Measurements from ENCODE around the gene ADAM33. TPM values are rescaled to one million over a fixed set of nuclear protein-coding genes. Genes with fewer than 3 reads are reported as not detected.

The ADAM33 gene
- polyA plus RNA-seq, 2 of the 4 experiments (the other 2 are of a cell fraction): 0.08 to 0.14 TPM

DNA sequence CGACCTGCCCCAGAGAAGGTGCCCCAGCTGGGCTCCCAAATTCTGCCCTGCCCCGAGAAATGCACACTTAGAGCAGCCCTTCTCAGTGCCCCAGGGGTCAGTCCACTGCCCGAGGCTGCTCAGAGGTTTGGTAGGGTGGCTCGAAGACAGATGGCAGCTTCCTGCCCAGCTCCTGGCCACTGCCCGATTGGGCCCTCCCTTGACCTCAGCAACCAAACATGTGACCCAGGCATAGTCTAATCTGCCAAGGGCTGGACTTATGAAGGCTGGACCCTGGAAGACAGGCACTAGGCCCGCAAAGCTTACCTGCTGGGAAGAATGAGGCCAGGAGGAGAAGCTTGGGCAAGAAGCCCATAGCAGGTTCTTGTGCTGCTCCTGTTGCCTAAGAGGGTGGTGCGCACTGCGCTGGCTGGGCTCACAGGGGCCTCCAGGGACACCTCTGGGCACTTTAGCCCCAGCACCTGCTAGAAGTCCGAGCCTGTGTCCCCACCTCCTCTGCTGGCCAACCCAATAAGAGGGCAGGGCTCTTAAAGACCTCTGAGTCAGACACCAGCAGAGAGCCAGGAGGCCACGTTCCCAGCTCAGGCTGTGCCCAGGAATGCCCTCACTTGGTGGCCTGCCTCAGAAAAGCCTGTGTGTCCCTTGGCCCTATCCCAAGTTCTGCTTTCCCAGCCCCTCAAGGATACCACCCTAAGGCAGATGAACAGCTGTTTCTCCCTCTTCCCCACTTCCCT, 25.1 kb upstream of the ADAM33 start:
- Histone ChIP-seq H3K27ac (no peak overlapping the region), H3K4me1 (no peaks in the 10 kb centered on the region), H3K4me2 (no peak overlapping the region), H3K9me3 (no peaks in the 10 kb centered on the region), H3K4me3 (no peak overlapping the region)
- CTCF ChIA-PET: interaction anchor here (0.6 to 72.1 kb wide), 5 partner anchors 28 to 186 kb away, joined by 3 to 2233 read pairs (median 3); partner anchors contain the start of genes ADAM33, ADISSP, GFRA4 and HSPA12B
- POLR2A ChIA-PET: no interaction called here
- WGBS (ENCODE audit: missing lambda C conversion rate): 53% methylated on average over 7 of the region's 10 CpGs
- TF ChIP-seq RNF2 (IDR thresholded peaks at IDR 0.05; ENCODE audit: borderline replicate concordance, low read depth) (no peak), RAD21 (conservative IDR thresholded peaks at IDR 0.05 in 1 of 2, IDR thresholded peaks at IDR 0.05 in 1 of 2) (no peak), HEYL (CRISPR knock-in tag; IDR thresholded peaks at IDR 0.05) (no peak), KDM1A (IDR thresholded peaks at IDR 0.05; ENCODE audit: low read depth) (no peak), HOXB5 (CRISPR knock-in tag; IDR thresholded peaks at IDR 0.05) (no peak), POLR2A (IDR thresholded peaks at IDR 0.05; ENCODE audit: low read length) (no peak), JUNB (IDR thresholded peaks at IDR 0.05) (no peak), ESRRA (IDR thresholded peaks at IDR 0.05; ENCODE audit: borderline replicate concordance, low read length) (no peak), ZNF302 (CRISPR knock-in tag; IDR thresholded peaks at IDR 0.05) (no peak), POLR2AphosphoS2 (conservative IDR thresholded peaks at IDR 0.05; ENCODE audit: low read length) (no peak), MYC (IDR thresholded peaks at IDR 0.05; ENCODE audit: borderline replicate concordance, low read length) (no peak)
- TF ChIP-seq, protein P1, sequence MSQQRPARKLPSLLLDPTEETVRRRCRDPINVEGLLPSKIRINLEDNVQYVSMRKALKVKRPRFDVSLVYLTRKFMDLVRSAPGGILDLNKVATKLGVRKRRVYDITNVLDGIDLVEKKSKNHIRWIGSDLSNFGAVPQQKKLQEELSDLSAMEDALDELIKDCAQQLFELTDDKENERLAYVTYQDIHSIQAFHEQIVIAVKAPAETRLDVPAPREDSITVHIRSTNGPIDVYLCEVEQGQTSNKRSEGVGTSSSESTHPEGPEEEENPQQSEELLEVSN (IDR thresholded peaks at IDR 0.05; ENCODE audit: borderline replicate concordance, low read depth): no peak
- TF ChIP-seq, protein P2, sequence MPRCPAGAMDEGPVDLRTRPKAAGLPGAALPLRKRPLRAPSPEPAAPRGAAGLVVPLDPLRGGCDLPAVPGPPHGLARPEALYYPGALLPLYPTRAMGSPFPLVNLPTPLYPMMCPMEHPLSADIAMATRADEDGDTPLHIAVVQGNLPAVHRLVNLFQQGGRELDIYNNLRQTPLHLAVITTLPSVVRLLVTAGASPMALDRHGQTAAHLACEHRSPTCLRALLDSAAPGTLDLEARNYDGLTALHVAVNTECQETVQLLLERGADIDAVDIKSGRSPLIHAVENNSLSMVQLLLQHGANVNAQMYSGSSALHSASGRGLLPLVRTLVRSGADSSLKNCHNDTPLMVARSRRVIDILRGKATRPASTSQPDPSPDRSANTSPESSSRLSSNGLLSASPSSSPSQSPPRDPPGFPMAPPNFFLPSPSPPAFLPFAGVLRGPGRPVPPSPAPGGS (IDR thresholded peaks at IDR 0.05): no peak
- TF ChIP-seq, protein P3, sequence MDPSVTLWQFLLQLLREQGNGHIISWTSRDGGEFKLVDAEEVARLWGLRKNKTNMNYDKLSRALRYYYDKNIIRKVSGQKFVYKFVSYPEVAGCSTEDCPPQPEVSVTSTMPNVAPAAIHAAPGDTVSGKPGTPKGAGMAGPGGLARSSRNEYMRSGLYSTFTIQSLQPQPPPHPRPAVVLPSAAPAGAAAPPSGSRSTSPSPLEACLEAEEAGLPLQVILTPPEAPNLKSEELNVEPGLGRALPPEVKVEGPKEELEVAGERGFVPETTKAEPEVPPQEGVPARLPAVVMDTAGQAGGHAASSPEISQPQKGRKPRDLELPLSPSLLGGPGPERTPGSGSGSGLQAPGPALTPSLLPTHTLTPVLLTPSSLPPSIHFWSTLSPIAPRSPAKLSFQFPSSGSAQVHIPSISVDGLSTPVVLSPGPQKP (IDR thresholded peaks at IDR 0.05; ENCODE audit: low read depth, low read length): no peak
- TF ChIP-seq, protein P4, sequence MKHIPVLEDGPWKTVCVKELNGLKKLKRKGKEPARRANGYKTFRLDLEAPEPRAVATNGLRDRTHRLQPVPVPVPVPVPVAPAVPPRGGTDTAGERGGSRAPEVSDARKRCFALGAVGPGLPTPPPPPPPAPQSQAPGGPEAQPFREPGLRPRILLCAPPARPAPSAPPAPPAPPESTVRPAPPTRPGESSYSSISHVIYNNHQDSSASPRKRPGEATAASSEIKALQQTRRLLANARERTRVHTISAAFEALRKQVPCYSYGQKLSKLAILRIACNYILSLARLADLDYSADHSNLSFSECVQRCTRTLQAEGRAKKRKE (CRISPR knock-in tag; IDR thresholded peaks at IDR 0.05; ENCODE audit: low read depth): no peak
- DNase-seq (ENCODE audit: low read depth in 1 of 2, low spot score in 1 of 2): no peak
- FAIRE-seq: no peak
- ATAC-seq: peak; percentile 35 to 60; a peak in 3 of 6 replicates

DNA sequence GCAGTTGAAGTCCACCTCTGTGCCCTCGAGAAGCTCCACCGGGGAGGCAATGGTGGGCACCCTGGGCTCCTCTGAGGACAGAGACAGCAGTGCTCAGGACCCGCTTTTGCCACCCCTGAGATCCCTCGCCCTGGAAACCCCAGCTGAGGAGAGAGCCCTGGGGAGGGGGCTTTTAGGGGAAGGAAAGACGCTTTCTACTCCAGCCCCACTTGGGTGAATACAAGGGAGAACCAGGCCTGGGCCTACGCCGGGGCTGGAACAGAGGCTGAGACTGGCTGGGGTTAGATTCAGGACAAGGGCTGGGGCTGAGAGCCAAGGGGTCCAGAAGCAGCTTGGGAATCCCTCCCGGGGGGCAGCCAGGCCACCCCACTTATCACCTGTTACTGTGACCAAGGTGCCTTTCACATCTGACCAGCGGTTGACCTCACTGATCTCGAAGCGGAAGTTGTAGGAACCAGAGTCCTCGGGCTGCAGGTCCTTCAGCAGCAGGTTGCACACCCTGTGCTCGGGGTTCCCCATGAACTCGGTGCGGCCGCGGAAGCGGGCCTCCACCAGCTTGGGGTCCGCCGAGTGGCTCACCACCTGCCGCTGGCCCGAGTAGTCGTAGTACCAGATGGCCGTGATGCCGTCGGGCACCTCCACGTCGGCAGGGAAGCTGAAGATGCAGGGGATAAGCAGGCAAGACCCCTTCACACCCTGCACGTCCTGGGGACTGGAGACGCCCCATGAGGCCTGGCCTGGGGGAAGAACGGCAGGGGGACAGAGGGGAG, 24.3 kb upstream of the ADAM33 start:
- no peaks in the 10 kb centered on the region for H3K4me1 ChIP-seq
- no peak overlapping the region for H3K27ac ChIP-seq
- CTCF ChIA-PET: interaction anchor here (1.4 to 72.1 kb wide), 3 partner anchors 28 to 75 kb away, joined by 3 to 2233 read pairs (median 2233); partner anchors contain the start of genes ADAM33, ADISSP, GFRA4 and HSPA12B
- no peak overlapping the region for H3K4me3 ChIP-seq
- no peak overlapping the region for H3K4me2 ChIP-seq
- no peaks in the 10 kb centered on the region for H3K9me3 ChIP-seq
- DNase-seq (ENCODE audit: low read depth in 1 of 2, low spot score in 1 of 2): no peak
- TF ChIP-seq EP300 (IDR thresholded peaks at IDR 0.05) (no peak), FOXS1 (CRISPR knock-in tag; IDR thresholded peaks at IDR 0.05) (no peak), RAD21 (conservative IDR thresholded peaks at IDR 0.05 in 1 of 2, IDR thresholded peaks at IDR 0.05 in 1 of 2) (no peak), PHF8 (IDR thresholded peaks at IDR 0.05; ENCODE audit: borderline replicate concordance, low read depth) (no peak)
- TF ChIP-seq, protein P2 (IDR thresholded peaks at IDR 0.05): no peak
- TF ChIP-seq, protein P5, sequence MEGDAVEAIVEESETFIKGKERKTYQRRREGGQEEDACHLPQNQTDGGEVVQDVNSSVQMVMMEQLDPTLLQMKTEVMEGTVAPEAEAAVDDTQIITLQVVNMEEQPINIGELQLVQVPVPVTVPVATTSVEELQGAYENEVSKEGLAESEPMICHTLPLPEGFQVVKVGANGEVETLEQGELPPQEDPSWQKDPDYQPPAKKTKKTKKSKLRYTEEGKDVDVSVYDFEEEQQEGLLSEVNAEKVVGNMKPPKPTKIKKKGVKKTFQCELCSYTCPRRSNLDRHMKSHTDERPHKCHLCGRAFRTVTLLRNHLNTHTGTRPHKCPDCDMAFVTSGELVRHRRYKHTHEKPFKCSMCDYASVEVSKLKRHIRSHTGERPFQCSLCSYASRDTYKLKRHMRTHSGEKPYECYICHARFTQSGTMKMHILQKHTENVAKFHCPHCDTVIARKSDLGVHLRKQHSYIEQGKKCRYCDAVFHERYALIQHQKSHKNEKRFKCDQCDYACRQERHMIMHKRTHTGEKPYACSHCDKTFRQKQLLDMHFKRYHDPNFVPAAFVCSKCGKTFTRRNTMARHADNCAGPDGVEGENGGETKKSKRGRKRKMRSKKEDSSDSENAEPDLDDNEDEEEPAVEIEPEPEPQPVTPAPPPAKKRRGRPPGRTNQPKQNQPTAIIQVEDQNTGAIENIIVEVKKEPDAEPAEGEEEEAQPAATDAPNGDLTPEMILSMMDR (IDR thresholded peaks at IDR 0.05): no peak
- TF ChIP-seq, protein P1 (IDR thresholded peaks at IDR 0.05; ENCODE audit: borderline replicate concordance, low read depth): no peak
- ATAC-seq: no peak
- POLR2A ChIA-PET: no interaction called here
- no peak for FAIRE-seq
- WGBS (ENCODE audit: missing lambda C conversion rate): 81% methylated on average over 29 of the region's 31 CpGs

Measured in A549 (cell line).